GM13977 (cell line): ENCODE data around the gene GPR158.

Experiments used
- DNase-seq: peaks from one replicate; pipeline ENCODE4 v3.0.0; 2012; ENCODE audit warnings: low spot score
- in situ Hi-C: fragments of 300-500 bp; cut with MboI; formaldehyde crosslinking; loops from one replicate; pipeline ENCODE4 v1.12.0; 2022; ENCODE audit warnings: low sequenced_read_pairs, low pct_unique_long_range_greater_than_20kb, mixed read lengths, inconsistent platforms; ENCODE audit not compliant: unreplicated experiment
- TF ChIP-seq, protein P1 (sequence below): IDR thresholded peaks from 2 replicates; pipeline ENCODE4 v1.5.1; 2012; ENCODE audit warnings: mild to moderate bottlenecking, control low read depth; ENCODE audit not compliant: insufficient read depth; ENCODE audit errors: extremely low read depth, missing control alignments

Gene GPR158

DNA sequence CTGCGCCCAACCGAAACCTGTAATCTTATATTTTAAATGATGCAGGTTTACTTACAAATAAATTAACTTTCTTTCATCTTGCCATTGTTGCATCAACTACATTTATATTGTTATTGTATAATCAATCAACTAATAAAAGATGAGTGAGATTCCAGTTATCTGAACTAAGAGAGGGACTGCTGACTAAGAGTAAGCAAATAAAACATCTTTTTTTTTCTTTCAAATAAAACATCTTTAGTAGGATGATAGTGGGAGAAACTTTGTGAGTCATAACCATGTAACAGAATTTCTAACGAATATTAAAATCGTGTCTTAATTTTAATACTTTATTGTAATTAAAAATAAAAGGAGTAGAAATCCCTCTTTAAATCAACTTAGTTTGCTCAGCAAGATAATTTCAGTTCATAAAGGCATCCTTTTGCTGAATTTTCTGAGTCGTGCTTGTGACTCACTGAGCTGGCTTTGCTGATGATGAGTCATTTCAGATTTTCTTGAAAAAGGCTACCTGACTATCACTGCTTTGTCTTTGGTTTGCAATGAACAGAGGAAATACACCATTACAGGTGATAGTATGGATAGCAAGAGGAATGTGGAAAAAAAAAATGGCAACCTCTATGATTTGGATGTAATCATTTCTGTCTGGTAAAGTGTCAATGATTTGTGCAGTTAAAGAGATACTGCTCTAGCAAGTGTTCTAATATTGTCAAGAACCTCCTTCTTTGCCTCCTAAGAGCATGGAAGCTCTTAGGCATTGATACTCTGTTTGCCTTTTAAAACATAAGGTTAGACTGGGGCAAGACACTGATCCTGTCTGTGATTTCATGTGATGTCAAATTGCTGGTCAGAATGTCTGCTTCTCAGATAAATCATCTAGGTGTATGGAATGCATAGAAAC is 119.5 kb downstream of the GPR158 start:
- DNase-seq: no peak
- in situ Hi-C loops: no loop called here
- TF ChIP-seq, protein P1, sequence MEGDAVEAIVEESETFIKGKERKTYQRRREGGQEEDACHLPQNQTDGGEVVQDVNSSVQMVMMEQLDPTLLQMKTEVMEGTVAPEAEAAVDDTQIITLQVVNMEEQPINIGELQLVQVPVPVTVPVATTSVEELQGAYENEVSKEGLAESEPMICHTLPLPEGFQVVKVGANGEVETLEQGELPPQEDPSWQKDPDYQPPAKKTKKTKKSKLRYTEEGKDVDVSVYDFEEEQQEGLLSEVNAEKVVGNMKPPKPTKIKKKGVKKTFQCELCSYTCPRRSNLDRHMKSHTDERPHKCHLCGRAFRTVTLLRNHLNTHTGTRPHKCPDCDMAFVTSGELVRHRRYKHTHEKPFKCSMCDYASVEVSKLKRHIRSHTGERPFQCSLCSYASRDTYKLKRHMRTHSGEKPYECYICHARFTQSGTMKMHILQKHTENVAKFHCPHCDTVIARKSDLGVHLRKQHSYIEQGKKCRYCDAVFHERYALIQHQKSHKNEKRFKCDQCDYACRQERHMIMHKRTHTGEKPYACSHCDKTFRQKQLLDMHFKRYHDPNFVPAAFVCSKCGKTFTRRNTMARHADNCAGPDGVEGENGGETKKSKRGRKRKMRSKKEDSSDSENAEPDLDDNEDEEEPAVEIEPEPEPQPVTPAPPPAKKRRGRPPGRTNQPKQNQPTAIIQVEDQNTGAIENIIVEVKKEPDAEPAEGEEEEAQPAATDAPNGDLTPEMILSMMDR: no peak

DNA sequence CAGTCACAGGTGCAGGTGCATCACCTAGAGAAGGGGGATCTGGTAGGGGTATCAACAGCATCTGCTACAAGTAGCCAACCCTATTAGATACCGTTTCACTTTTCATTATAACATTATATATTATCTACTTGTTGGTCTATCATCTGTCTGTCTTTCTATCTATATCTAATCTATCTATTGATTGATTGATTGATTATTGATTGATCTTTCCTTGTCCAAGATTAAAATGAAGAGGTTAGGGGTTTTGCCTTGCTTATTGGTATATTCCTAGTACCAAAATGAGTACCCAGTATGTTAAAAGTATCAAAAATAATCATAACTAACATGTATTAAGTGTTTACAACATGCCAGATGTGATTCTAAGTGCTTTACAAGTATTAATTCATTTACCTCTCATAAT is 121.5 kb downstream of the GPR158 start:
- in situ Hi-C loops: no loop called here
- TF ChIP-seq, protein P1: no peak
- DNase-seq: no peak

DNA sequence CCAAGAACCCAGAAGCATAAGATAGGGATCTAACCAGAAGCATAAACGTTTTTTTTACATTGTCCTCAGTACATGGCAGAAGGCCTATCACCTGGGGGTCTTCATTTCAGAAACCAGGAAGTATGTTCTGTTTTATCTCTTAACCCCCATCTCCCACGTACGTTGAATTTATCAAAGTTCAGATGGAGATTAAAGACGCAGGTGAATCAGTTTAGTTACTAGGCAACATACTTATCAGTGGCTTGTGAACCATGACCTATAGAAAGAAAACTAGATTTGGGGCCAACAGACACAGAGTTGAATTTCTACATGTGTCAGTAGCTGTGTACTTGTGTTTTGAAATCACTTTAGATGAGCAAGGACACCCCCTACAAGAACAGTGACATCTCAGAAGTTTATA is 122.7 kb downstream of the GPR158 start:
- in situ Hi-C loops: no loop called here
- DNase-seq: no peak
- TF ChIP-seq, protein P1: no peak

DNA sequence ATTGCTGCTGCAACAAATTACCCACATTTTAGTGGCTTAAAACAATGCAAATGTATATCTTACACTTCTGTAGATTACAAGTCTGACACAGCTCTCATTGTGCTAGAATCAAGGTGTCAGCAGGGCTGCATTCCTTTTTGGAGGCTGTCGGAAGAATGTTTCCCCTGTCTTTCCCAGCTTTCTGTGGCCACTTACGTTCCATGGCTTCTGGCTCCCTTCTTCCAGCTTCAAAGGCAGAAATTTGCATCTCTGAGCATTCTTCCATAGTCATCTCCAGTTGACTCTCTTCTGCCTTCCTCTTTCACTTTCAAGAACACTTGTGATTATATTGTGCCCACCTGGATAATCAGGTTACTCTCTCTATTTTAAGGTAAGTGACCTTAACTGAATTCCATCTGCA is 125.3 kb downstream of the GPR158 start:
- TF ChIP-seq, protein P1: no peak
- in situ Hi-C loops: no loop called here
- DNase-seq: no peak

DNA sequence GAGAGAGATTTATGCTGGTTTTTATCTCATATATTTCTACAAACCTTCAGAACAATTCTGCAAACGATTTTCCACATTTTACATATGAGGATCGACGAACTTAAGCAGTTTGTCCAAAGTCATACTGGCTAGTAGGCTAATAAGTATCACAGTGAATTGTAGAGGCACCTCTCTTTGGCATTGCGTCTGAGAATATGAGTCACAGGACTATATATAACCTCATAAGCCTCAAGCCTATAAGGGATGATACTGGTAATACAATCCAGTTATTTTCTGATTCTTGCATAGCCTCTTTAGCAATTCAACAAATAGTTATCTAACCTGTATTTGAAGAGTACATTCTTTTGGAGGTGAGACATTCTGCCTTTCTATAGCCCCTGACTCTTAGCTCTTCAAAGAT is 129.8 kb downstream of the GPR158 start:
- TF ChIP-seq, protein P1: no peak
- in situ Hi-C loops: no loop called here
- DNase-seq: no peak

DNA sequence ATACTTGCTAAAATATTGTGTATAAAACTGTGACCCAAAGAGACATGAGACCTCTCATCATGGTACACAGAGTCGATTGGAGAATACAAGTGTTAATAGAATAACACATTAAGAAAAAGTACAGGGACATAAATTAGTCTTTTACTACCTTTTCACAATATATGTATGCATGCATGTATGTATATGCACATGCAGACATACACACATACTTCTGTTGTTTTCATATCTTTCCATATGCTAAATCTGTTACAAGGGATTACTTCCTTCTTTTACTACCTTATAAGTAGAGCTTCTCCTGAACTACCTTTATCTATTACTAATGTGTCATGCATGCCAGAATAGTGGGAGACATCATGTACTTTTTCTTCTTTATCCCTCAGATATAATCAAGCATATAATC is 131.6 kb downstream of the GPR158 start:
- TF ChIP-seq, protein P1: no peak
- in situ Hi-C loops: no loop called here
- no peak for DNase-seq
